ENCODE results near the gene ZBTB4. TPM values are rescaled to one million over a fixed set of nuclear protein-coding genes. Genes with fewer than 3 reads are reported as not detected.

ZBTB4 gene
- total and polyA plus RNA-seq, 2 donors from 2014 or later, result 23.2 to 64.8 TPM

- DNase-seq (no peak), FAIRE-seq (no peak)
Observed at GRCh38 chr17:7497636-7498035, 18.2 kb upstream of the ZBTB4 start.

DNA sequence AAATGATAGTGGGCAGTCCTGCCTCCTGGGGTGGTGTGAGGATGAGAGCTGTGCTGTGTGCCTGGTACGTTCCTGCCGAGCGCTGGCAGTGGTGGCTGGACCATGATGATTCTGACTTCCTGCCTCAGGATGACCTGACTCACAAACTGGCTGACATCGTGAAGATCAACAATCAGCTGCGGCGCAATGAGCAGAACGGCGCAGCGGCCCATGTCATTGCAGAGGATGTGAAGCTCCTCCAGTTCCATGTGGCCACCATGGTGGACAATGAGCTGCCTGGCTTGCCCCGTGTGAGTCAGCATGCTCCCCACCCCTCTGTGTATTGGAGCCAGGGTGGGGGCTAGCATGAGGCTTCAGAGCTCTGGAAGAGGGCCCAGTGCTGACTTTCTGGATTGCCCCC is 17.8 kb upstream of the ZBTB4 start:
- Histone ChIP-seq H3K4me1 (ENCODE audit: control insufficient read depth in 2 of 3, insufficient read depth in 2 of 3, low read depth in 1 of 3, low read length in 3 of 3) (peaks cover 0 to 16% (median 0%) of the 10 kb centered on the region in 3 donors), H3K4me3 (ENCODE audit: low read length in 3 of 3) (no peak overlapping the region), H3K9ac (ENCODE audit: low read length in 3 of 3) (no peak overlapping the region), H3K36me3 (ENCODE audit: control insufficient read depth in 2 of 3, insufficient read depth in 3 of 3, low read length in 3 of 3) (peaks cover 21 to 62% (median 49%) of the 10 kb centered on the region in 3 donors), H3K27me3 (ENCODE audit: control insufficient read depth, insufficient read depth, low read length) (no peaks in the 10 kb centered on the region), H3K27ac (ENCODE audit: low read depth in 2 of 2, low read length in 2 of 2) (no peak overlapping the region), H3K9me3 (ENCODE audit: control insufficient read depth in 2 of 3, insufficient read depth in 1 of 3, low read length in 3 of 3) (no peaks in the 10 kb centered on the region)
- TF ChIP-seq, protein P1, sequence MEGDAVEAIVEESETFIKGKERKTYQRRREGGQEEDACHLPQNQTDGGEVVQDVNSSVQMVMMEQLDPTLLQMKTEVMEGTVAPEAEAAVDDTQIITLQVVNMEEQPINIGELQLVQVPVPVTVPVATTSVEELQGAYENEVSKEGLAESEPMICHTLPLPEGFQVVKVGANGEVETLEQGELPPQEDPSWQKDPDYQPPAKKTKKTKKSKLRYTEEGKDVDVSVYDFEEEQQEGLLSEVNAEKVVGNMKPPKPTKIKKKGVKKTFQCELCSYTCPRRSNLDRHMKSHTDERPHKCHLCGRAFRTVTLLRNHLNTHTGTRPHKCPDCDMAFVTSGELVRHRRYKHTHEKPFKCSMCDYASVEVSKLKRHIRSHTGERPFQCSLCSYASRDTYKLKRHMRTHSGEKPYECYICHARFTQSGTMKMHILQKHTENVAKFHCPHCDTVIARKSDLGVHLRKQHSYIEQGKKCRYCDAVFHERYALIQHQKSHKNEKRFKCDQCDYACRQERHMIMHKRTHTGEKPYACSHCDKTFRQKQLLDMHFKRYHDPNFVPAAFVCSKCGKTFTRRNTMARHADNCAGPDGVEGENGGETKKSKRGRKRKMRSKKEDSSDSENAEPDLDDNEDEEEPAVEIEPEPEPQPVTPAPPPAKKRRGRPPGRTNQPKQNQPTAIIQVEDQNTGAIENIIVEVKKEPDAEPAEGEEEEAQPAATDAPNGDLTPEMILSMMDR (IDR thresholded peaks at IDR 0.05; ENCODE audit: borderline replicate concordance, extremely low read depth, insufficient read depth), result no peak
- intact Hi-C loops (cut with DNase I), result no loop called here
- DNase-seq (no peak), FAIRE-seq (no peak)

More at GRCh38 chr17:7497636-7498035, 18.2 kb upstream of the ZBTB4 start:
- H3K27me3 ChIP-seq (ENCODE audit: control insufficient read depth, insufficient read depth, low read length), result no peaks in the 10 kb centered on the region
- peaks cover 22 to 66% (median 54%) of the 10 kb centered on the region in 3 donors for H3K36me3 ChIP-seq (ENCODE audit: control insufficient read depth in 2 of 3, insufficient read depth in 3 of 3, low read length in 3 of 3)
- TF ChIP-seq, protein P1 (IDR thresholded peaks at IDR 0.05; ENCODE audit: borderline replicate concordance, extremely low read depth, insufficient read depth), result no peak
- intact Hi-C loops (cut with DNase I), result no loop called here
- H3K4me1 ChIP-seq (ENCODE audit: control insufficient read depth in 2 of 3, insufficient read depth in 2 of 3, low read depth in 1 of 3, low read length in 3 of 3), result peaks cover 0 to 14% (median 0%) of the 10 kb centered on the region in 3 donors
- H3K9me3 ChIP-seq (ENCODE audit: control insufficient read depth in 2 of 3, insufficient read depth in 1 of 3, low read length in 3 of 3), result no peaks in the 10 kb centered on the region
- H3K4me3 ChIP-seq (ENCODE audit: low read length in 3 of 3), result no peak overlapping the region
- no peak overlapping the region for H3K27ac ChIP-seq (ENCODE audit: low read depth in 2 of 2, low read length in 2 of 2)
- no peak overlapping the region for H3K9ac ChIP-seq (ENCODE audit: low read length in 3 of 3)

DNA sequence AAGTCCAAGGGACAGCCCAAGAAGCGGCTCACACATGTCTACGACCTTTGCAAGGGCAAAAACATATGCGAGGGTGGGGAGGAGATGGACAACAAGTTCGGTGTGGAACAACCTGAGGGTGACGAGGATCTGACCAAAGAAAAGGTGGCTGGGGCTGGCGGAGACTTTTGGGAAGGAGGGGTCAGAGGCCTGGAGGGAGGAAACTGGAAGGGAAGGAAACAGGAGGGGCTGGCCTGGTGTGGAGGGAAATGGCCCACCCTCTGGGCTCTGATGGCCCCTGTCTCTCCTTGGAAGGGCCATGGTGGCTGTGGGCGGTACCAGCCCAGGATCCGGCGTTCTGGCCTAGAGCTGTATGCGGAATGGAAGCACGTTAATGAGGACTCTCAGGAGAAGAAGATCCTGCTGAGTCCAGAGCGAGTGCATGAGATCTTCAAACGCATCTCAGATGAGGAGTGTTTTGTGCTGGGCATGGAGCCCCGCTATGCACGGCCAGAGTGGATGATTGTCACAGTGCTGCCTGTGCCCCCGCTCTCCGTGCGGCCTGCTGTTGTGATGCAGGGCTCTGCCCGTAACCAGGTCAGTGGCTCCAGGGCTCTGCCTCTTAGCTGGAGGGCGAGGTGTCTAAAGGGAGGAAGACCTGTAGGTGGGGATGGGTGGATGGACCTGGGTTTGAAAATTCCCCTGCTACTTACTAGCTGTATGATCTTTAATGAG is 17.2 kb upstream of the ZBTB4 start:
- Histone ChIP-seq H3K36me3 (ENCODE audit: control insufficient read depth in 2 of 3, insufficient read depth in 3 of 3, low read length in 3 of 3) (peaks cover 21 to 56% (median 43%) of the 10 kb centered on the region in 3 donors), H3K4me1 (ENCODE audit: control insufficient read depth in 2 of 3, insufficient read depth in 2 of 3, low read depth in 1 of 3, low read length in 3 of 3) (peaks cover 0 to 16% (median 0%) of the 10 kb centered on the region in 3 donors), H3K9ac (ENCODE audit: low read length in 3 of 3) (no peak overlapping the region), H3K27ac (ENCODE audit: low read depth in 2 of 2, low read length in 2 of 2) (no peak overlapping the region), H3K27me3 (ENCODE audit: control insufficient read depth, insufficient read depth, low read length) (no peaks in the 10 kb centered on the region), H3K4me3 (ENCODE audit: low read length in 3 of 3) (no peak overlapping the region), H3K9me3 (ENCODE audit: control insufficient read depth in 2 of 3, insufficient read depth in 1 of 3, low read length in 3 of 3) (no peaks in the 10 kb centered on the region)
- intact Hi-C loops (cut with DNase I), result no loop called here
- DNase-seq (peak in 1 of 5 donors; percentile 61), FAIRE-seq (no peak)
- TF ChIP-seq, protein P1 (IDR thresholded peaks at IDR 0.05; ENCODE audit: borderline replicate concordance, extremely low read depth, insufficient read depth), result no peak

Measured in kidney (tissue), 14 donors.